ENCODE data around the gene FAIM2.
A peak's percentile ranks its signal among the peaks of the same experiment; 100 is the strongest.

The FAIM2 gene

GRCh38 chr12:49948866-49949845, 45.5 kb upstream of the FAIM2 start:
- no peaks in the 10 kb centered on the region for H3K36me3 ChIP-seq
- peaks cover 10 to 23% (median 16%) of the 10 kb centered on the region in 11 experiments for H3K27me3 ChIP-seq
- H3K9me3 ChIP-seq (replicated peaks in 1 of 11) = no peaks in the 10 kb centered on the region
- TF ChIP-seq Cebpa-rat (IDR thresholded peaks at IDR 0.05) = no peak
- no peak overlapping the region for H3K4me3 ChIP-seq
- peaks cover 38 to 57% (median 46%) of the 10 kb centered on the region in 10 experiments for H3K4me1 ChIP-seq
- peaks cover 0 to 10% (median 0%) of the 10 kb centered on the region in 11 experiments; a peak in 3 of 22 replicates for H4K20me1 ChIP-seq
- peak overlapping the region in 3 of 11 experiments; percentile 30 to 57 (median 55); a peak in 5 of 22 replicates for H3K4me2 ChIP-seq
- H3K27ac ChIP-seq = no peak overlapping the region
- H3K9ac ChIP-seq = no peak overlapping the region; a peak in 1 of 22 replicates

DNA sequence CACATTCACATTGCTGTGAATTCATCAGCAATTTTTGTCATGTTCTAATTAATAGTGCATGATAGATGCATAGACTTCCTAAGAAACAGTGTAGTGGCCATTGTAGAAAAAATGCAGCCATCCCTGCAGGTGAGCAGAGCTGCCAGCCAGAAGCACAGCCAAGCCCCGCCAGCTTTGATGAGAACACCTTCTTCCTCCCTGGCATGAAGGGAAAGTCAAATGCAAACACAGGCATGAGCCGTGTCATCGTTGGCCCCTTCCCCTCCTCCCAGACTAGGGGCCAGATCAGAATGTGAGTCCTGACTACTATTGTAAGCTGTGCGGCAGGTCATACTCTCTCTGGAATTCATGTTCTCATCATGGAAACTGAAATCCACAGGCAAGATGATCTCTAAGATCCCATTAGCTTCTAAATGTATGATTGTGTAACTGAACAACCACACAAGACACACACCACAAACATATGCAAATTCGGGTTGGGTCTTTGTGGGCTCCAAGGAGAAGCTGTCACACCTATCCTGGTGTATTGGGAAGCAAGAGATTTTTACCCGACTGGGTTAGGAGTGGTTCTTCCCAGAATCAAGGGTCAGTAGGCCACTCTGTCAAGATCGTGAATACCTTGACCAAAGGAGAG, 44.0 kb upstream of the FAIM2 start:
- Histone ChIP-seq H3K4me1 (peaks cover 39 to 59% (median 47%) of the 10 kb centered on the region in 10 experiments), H3K9me3 (replicated peaks in 1 of 11) (no peaks in the 10 kb centered on the region), H3K36me3 (no peaks in the 10 kb centered on the region), H3K9ac (no peak overlapping the region), H4K20me1 (no peaks in the 10 kb centered on the region; a peak in 2 of 22 replicates), H3K4me3 (no peak overlapping the region), H3K27me3 (peaks cover 0 to 9% (median 2%) of the 10 kb centered on the region in 11 experiments; a peak in 5 of 22 replicates), H3K4me2 (no peak overlapping the region), H3K27ac (no peak overlapping the region)
- no peak for TF ChIP-seq Cebpa-rat (IDR thresholded peaks at IDR 0.05)

GRCh38 chr12:49946497-49946896, 42.8 kb upstream of the FAIM2 start:
- Histone ChIP-seq H3K4me1 (peaks cover 41 to 58% (median 47%) of the 10 kb centered on the region in 10 experiments), H3K9ac (no peak overlapping the region), H3K4me3 (no peak overlapping the region), H3K9me3 (replicated peaks in 1 of 11) (no peaks in the 10 kb centered on the region), H3K27me3 (peaks cover 0 to 5% (median 0%) of the 10 kb centered on the region in 11 experiments; a peak in 3 of 22 replicates), H3K4me2 (no peak overlapping the region), H4K20me1 (no peaks in the 10 kb centered on the region; a peak in 2 of 22 replicates), H3K27ac (no peak overlapping the region), H3K36me3 (no peaks in the 10 kb centered on the region)
- TF ChIP-seq Cebpa-rat (IDR thresholded peaks at IDR 0.05) = no peak

GRCh38 chr12:49946086-49946485, 42.4 kb upstream of the FAIM2 start:
- Histone ChIP-seq H3K4me2 (peak overlapping the region in 3 of 11 experiments; percentile 73 to 84 (median 83); a peak in 5 of 22 replicates), H3K9ac (peak overlapping the region in 1 of 11 experiments; percentile 62; a peak in 1 of 22 replicates), H3K4me3 (no peak overlapping the region), H3K9me3 (replicated peaks in 1 of 11) (no peaks in the 10 kb centered on the region), H3K27ac (no peak overlapping the region), H3K4me1 (peaks cover 37 to 54% (median 43%) of the 10 kb centered on the region in 10 experiments), H3K27me3 (peaks cover 0 to 5% (median 0%) of the 10 kb centered on the region in 11 experiments; a peak in 3 of 22 replicates), H4K20me1 (no peaks in the 10 kb centered on the region; a peak in 2 of 22 replicates), H3K36me3 (no peaks in the 10 kb centered on the region)
- no peak for TF ChIP-seq Cebpa-rat (IDR thresholded peaks at IDR 0.05)

GRCh38 chr12:49945394-49946080, 41.8 kb upstream of the FAIM2 start:
- Histone ChIP-seq H3K9ac (peak overlapping the region in 10 of 11 experiments; percentile 15 to 68 (median 56); a peak in 17 of 22 replicates), H3K4me1 (peaks cover 33 to 50% (median 37%) of the 10 kb centered on the region in 10 experiments), H3K4me3 (peak overlapping the region in 9 of 10 experiments; percentile 28 to 54 (median 40); a peak in 12 of 20 replicates), H3K9me3 (replicated peaks in 1 of 11) (no peaks in the 10 kb centered on the region), H3K4me2 (peak overlapping the region; percentile 68 to 94 (median 79)), H3K36me3 (no peaks in the 10 kb centered on the region), H4K20me1 (no peaks in the 10 kb centered on the region; a peak in 2 of 22 replicates), H3K27me3 (peaks cover 0 to 5% (median 0%) of the 10 kb centered on the region in 11 experiments; a peak in 3 of 22 replicates), H3K27ac (peak overlapping the region in 4 of 11 experiments; percentile 11 to 59 (median 42); a peak in 8 of 22 replicates)
- no peak for TF ChIP-seq Cebpa-rat (IDR thresholded peaks at IDR 0.05)

- no peak overlapping the region for H3K9ac ChIP-seq
- H3K9me3 ChIP-seq (replicated peaks in 1 of 11) = no peaks in the 10 kb centered on the region
- no peak overlapping the region for H3K27ac ChIP-seq
- no peak for TF ChIP-seq Cebpa-rat (IDR thresholded peaks at IDR 0.05)
- no peaks in the 10 kb centered on the region; a peak in 2 of 22 replicates for H4K20me1 ChIP-seq
- H3K4me1 ChIP-seq = peaks cover 33 to 50% (median 37%) of the 10 kb centered on the region in 10 experiments
- H3K27me3 ChIP-seq = peaks cover 0 to 5% (median 0%) of the 10 kb centered on the region in 11 experiments; a peak in 3 of 22 replicates
- no peak overlapping the region for H3K4me3 ChIP-seq
- no peaks in the 10 kb centered on the region for H3K36me3 ChIP-seq
- peak overlapping the region in 10 of 11 experiments; percentile 68 to 93 (median 78); a peak in 18 of 22 replicates for H3K4me2 ChIP-seq
These were observed 41.0 kb upstream of the FAIM2 start for GRCh38 chr12:49944718-49945117.

DNA sequence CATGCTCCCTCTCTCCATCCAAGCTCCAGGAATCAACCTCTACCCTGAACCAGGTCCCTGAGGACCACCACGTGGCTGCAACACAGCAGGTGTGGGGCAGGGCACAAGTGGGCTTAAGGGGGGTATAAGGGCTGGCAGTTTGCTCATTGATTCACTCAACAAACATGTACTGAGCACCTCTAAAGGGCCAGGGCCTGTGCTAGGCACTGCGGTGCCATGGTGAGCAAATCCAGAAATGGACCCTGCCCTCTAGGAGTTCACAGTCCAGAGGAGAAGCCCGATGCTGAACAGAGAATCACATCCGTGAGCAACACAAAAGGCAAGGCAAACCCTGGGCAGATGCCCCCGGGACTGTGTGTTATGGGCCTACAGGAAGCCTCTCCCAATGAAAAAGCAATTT, 40.3 kb upstream of the FAIM2 start:
- Histone ChIP-seq H4K20me1 (no peaks in the 10 kb centered on the region; a peak in 2 of 22 replicates), H3K9ac (no peak overlapping the region), H3K27ac (no peak overlapping the region), H3K36me3 (no peaks in the 10 kb centered on the region), H3K4me3 (no peak overlapping the region), H3K4me2 (peak overlapping the region in 9 of 11 experiments; percentile 0 to 83 (median 41); a peak in 13 of 22 replicates), H3K4me1 (peaks cover 30 to 49% (median 37%) of the 10 kb centered on the region in 10 experiments), H3K27me3 (peaks cover 0 to 5% (median 0%) of the 10 kb centered on the region in 11 experiments; a peak in 3 of 22 replicates), H3K9me3 (replicated peaks in 1 of 11) (no peaks in the 10 kb centered on the region)
- TF ChIP-seq Cebpa-rat (IDR thresholded peaks at IDR 0.05) = no peak

- no peak overlapping the region for H3K9ac ChIP-seq
- H3K36me3 ChIP-seq = no peaks in the 10 kb centered on the region
- H3K27ac ChIP-seq = no peak overlapping the region
- no peaks in the 10 kb centered on the region for H3K9me3 ChIP-seq (replicated peaks in 1 of 11)
- H3K4me2 ChIP-seq = peak overlapping the region in 9 of 11 experiments; percentile 0 to 83 (median 45); a peak in 12 of 22 replicates
- H4K20me1 ChIP-seq = no peaks in the 10 kb centered on the region; a peak in 2 of 22 replicates
- no peak overlapping the region for H3K4me3 ChIP-seq
- no peak for TF ChIP-seq Cebpa-rat (IDR thresholded peaks at IDR 0.05)
- peaks cover 0 to 5% (median 0%) of the 10 kb centered on the region in 11 experiments; a peak in 3 of 22 replicates for H3K27me3 ChIP-seq
- H3K4me1 ChIP-seq = peaks cover 26 to 45% (median 36%) of the 10 kb centered on the region in 10 experiments
These were observed 39.9 kb upstream of the FAIM2 start for GRCh38 chr12:49943625-49943960.

Data from BLaER1 treated with 17β-estradiol and CSF1 and Interleukin-3, amounts not matched to agents 10 nM and 100 nM (cell line).